DMS153 treated with DMSO at 0.1 percent for 48 hours (cell line): ENCODE data around the gene MINK1.

Source experiments
- DNase-seq: peaks from one replicate; lab custom pipeline; 2025; ENCODE audit not compliant: unreplicated experiment; lab: John Stamatoyannopoulos, UW

The MINK1 gene

GRCh38 chr17:4946312-4946976 is 113.3 kb downstream of the MINK1 start:
- no peak for DNase-seq

- DNase-seq: no peak
These were observed 113.9 kb downstream of the MINK1 start for GRCh38 chr17:4947010-4947410.
